ENCODE data around the gene TOM1L2.

Gene TOM1L2

DNA sequence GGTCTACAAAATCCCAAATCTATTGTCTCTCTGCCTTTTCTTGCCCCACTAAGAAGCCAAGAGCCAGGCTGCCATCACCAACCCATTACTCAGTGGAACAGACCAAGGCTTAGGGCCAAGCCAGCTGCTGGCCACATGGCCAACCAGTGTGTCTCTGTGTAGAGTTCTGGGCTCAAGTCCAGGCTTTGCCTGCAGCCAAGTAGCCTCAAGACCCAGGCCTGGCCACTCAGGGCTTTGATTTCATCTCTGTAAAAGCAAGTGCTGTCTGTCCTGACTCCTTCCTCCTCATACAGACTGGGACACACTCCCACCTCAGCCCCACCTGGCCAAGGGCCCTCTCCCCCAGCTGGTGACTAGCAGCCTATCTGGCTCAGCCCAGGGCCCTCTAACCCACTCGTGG lies 150.0 kb downstream of the TOM1L2 start:
- no peak overlapping the region for H3K9ac ChIP-seq (ENCODE audit: low read length)
- peak overlapping the region; percentile 46 for H3K27ac ChIP-seq (ENCODE audit: low read depth, low read length)
- no peaks in the 10 kb centered on the region for H3K27me3 ChIP-seq (ENCODE audit: control insufficient read depth in 1 of 2, insufficient read depth in 2 of 2, low read length in 2 of 2)
- H3K9me3 ChIP-seq (ENCODE audit: low read length) = no peaks in the 10 kb centered on the region
- peaks cover 16% of the 10 kb centered on the region for H3K36me3 ChIP-seq (ENCODE audit: insufficient read depth, low read length)
- peak overlapping the region in 1 of 2 donors; percentile 60 for H3K4me3 ChIP-seq (ENCODE audit: low read depth in 1 of 2, low read length in 2 of 2)
- H3K4me1 ChIP-seq (ENCODE audit: insufficient read depth, low read length) = peaks cover 70% of the 10 kb centered on the region

DNA sequence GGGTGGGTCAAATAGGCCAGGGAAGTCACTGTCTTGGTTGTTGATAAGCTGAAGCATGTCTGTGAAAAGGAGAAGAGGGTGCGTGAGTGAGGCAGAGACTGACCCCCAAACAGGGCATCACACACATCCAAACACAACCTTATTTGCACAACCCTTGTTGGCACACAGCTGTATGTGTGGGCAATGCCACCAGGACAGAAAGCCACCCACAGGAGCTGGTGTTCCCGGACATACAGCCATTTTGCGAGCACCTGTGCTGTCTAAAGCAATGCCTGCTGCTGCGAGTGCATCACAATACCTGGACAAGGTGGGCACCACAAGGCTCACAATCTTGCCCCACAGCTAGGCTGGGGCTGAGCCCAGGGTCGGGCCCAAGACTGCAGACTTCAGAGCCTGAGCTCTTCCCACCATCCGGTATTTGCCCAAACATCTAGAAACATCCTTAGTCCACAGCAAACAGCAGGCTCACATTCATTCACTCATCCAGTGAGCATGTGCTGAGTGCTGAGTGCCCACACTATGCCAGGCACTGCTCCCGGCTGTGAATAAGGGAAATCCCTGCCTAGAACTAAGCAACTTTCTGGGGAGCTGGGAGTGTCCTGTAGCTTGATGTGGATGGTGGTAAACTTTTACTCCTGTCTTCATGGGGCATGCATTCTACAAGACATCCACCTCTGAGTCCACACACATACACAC lies 151.6 kb downstream of the TOM1L2 start:
- no peak overlapping the region for H3K27ac ChIP-seq (ENCODE audit: low read depth, low read length)
- no peak overlapping the region for H3K4me3 ChIP-seq (ENCODE audit: low read depth in 1 of 2, low read length in 2 of 2)
- no peaks in the 10 kb centered on the region for H3K9me3 ChIP-seq (ENCODE audit: low read length)
- peaks cover 16% of the 10 kb centered on the region for H3K36me3 ChIP-seq (ENCODE audit: insufficient read depth, low read length)
- peaks cover 62% of the 10 kb centered on the region for H3K4me1 ChIP-seq (ENCODE audit: insufficient read depth, low read length)
- no peaks in the 10 kb centered on the region for H3K27me3 ChIP-seq (ENCODE audit: control insufficient read depth in 1 of 2, insufficient read depth in 2 of 2, low read length in 2 of 2)
- H3K9ac ChIP-seq (ENCODE audit: low read length) = no peak overlapping the region

DNA sequence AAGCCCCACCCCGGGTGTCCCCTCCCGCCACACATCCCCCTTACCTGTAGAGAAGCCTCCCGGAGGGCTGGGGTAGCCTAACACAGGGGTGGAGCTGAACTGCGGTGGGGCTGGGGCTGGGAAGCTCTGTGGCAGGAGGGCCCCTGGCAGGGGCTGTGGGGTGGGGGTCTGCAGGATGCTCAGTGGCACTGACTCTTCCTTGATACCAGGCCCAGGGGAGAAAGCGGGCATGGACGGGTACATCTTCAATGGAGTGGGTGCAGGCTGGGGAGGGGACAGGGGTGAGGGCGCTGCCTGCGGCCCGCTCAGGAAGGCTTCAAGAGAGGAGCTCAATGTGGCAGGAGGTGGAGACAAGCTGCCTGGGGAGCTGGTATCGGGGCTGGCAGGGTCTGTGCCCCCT lies 152.2 kb downstream of the TOM1L2 start:
- Histone ChIP-seq H3K27me3 (ENCODE audit: control insufficient read depth in 1 of 2, insufficient read depth in 2 of 2, low read length in 2 of 2) (no peaks in the 10 kb centered on the region), H3K36me3 (ENCODE audit: insufficient read depth, low read length) (peaks cover 16% of the 10 kb centered on the region), H3K27ac (ENCODE audit: low read depth, low read length) (no peak overlapping the region), H3K4me3 (ENCODE audit: low read depth in 1 of 2, low read length in 2 of 2) (no peak overlapping the region), H3K9me3 (ENCODE audit: low read length) (no peaks in the 10 kb centered on the region), H3K9ac (ENCODE audit: low read length) (no peak overlapping the region), H3K4me1 (ENCODE audit: insufficient read depth, low read length) (peaks cover 62% of the 10 kb centered on the region)

DNA sequence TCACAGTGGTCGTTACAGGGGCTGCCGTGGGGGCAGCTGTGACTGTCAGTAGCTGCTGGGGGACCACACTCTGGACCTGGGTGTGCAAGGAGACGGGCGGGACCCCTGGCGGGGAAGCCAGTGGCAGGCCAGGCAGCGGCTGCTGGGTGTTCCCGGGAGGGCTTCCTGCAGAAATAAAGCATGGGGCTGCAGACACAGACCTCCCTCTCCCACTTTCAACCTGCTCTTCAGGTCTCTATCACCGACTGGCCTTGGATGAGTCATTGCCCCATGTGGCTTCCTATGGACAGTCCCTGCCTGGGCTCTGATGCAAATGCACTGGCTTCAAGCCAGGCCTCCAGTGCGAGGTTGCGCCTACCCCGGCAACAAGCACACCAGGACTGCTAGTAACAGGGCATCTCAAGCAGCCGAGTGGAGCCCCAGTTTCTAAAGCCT lies 152.6 kb downstream of the TOM1L2 start:
- no peak overlapping the region for H3K27ac ChIP-seq (ENCODE audit: low read depth, low read length)
- H3K9me3 ChIP-seq (ENCODE audit: low read length) = no peaks in the 10 kb centered on the region
- no peak overlapping the region for H3K9ac ChIP-seq (ENCODE audit: low read length)
- no peak overlapping the region for H3K4me3 ChIP-seq (ENCODE audit: low read depth in 1 of 2, low read length in 2 of 2)
- no peaks in the 10 kb centered on the region for H3K27me3 ChIP-seq (ENCODE audit: control insufficient read depth in 1 of 2, insufficient read depth in 2 of 2, low read length in 2 of 2)
- peaks cover 16% of the 10 kb centered on the region for H3K36me3 ChIP-seq (ENCODE audit: insufficient read depth, low read length)
- H3K4me1 ChIP-seq (ENCODE audit: insufficient read depth, low read length) = peaks cover 57% of the 10 kb centered on the region

DNA sequence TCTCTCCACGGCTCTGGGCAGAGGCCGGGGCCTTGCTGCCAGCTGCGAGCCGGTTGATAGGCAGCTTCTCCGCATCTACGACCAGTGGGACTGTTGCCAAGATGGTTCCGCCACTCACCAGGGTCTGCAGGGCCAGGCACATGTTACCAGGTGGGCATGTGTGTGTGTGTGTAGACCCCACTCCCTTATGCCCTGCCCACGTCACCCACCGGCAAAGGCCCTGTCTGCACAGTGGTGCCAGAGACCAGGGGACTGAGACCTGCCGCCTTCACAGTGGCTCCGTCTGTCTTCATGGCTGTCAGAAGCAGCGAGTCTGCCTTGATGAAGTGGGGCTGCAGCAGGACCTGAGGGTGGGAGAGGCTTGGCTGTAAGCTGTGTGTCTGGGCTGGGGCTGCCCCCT lies 153.1 kb downstream of the TOM1L2 start:
- H3K9ac ChIP-seq (ENCODE audit: low read length) = no peak overlapping the region
- peaks cover 52% of the 10 kb centered on the region for H3K4me1 ChIP-seq (ENCODE audit: insufficient read depth, low read length)
- no peaks in the 10 kb centered on the region for H3K27me3 ChIP-seq (ENCODE audit: control insufficient read depth in 1 of 2, insufficient read depth in 2 of 2, low read length in 2 of 2)
- no peak overlapping the region for H3K4me3 ChIP-seq (ENCODE audit: low read depth in 1 of 2, low read length in 2 of 2)
- H3K9me3 ChIP-seq (ENCODE audit: low read length) = no peaks in the 10 kb centered on the region
- no peak overlapping the region for H3K27ac ChIP-seq (ENCODE audit: low read depth, low read length)
- peaks cover 16% of the 10 kb centered on the region for H3K36me3 ChIP-seq (ENCODE audit: insufficient read depth, low read length)

DNA sequence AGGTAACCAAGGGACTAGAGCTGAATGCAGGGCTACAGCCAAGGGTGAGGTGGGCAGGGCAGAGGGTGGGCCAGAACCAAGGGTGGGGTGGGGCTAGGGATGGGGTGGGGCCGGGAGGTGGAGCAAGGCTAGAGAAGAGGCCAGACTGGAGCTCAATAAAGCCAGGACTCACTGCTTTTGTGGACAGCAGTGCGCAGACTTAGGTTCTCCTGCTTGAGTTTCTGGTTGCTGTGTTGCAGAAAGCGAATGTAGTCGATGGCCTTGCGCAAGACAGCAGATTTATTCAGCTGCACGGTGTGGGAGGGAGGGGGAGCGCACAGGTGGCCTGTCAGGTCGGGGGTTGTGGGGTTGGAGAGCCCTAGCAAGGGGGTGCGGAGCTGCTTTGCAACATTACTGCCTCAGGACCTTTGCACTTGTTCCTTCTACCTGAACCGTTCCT lies 154.1 kb downstream of the TOM1L2 start:
- peaks cover 47% of the 10 kb centered on the region for H3K4me1 ChIP-seq (ENCODE audit: insufficient read depth, low read length)
- H3K36me3 ChIP-seq (ENCODE audit: insufficient read depth, low read length) = peaks cover 16% of the 10 kb centered on the region
- no peak overlapping the region for H3K9ac ChIP-seq (ENCODE audit: low read length)
- H3K9me3 ChIP-seq (ENCODE audit: low read length) = no peaks in the 10 kb centered on the region
- H3K4me3 ChIP-seq (ENCODE audit: low read depth in 1 of 2, low read length in 2 of 2) = no peak overlapping the region
- H3K27me3 ChIP-seq (ENCODE audit: control insufficient read depth in 1 of 2, insufficient read depth in 2 of 2, low read length in 2 of 2) = no peaks in the 10 kb centered on the region
- no peak overlapping the region for H3K27ac ChIP-seq (ENCODE audit: low read depth, low read length)

DNA sequence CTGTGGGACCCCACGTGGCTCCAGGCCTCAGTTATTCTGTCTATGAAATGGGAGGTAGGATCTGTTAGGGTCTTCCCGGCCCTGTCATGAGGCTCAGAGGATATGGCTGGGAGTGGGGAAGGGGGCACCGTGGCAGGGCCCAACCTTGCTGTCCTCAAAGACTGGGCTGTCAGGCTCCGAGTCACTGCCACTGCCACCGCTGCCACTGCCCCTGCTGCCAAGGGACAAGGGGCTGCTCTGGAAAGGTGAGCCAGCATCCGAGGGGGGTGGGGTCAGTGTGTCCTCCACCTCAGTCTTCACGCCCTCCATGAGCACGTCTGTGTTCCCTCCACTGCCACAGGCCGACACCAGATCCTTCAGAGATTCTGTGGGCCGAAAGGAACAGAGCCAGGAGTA lies 154.7 kb downstream of the TOM1L2 start:
- Histone ChIP-seq H3K4me3 (ENCODE audit: low read depth in 1 of 2, low read length in 2 of 2) (no peak overlapping the region), H3K9ac (ENCODE audit: low read length) (no peak overlapping the region), H3K4me1 (ENCODE audit: insufficient read depth, low read length) (peaks cover 45% of the 10 kb centered on the region), H3K27ac (ENCODE audit: low read depth, low read length) (no peak overlapping the region), H3K36me3 (ENCODE audit: insufficient read depth, low read length) (peaks cover 20% of the 10 kb centered on the region), H3K9me3 (ENCODE audit: low read length) (no peaks in the 10 kb centered on the region), H3K27me3 (ENCODE audit: control insufficient read depth in 1 of 2, insufficient read depth in 2 of 2, low read length in 2 of 2) (no peaks in the 10 kb centered on the region)

DNA sequence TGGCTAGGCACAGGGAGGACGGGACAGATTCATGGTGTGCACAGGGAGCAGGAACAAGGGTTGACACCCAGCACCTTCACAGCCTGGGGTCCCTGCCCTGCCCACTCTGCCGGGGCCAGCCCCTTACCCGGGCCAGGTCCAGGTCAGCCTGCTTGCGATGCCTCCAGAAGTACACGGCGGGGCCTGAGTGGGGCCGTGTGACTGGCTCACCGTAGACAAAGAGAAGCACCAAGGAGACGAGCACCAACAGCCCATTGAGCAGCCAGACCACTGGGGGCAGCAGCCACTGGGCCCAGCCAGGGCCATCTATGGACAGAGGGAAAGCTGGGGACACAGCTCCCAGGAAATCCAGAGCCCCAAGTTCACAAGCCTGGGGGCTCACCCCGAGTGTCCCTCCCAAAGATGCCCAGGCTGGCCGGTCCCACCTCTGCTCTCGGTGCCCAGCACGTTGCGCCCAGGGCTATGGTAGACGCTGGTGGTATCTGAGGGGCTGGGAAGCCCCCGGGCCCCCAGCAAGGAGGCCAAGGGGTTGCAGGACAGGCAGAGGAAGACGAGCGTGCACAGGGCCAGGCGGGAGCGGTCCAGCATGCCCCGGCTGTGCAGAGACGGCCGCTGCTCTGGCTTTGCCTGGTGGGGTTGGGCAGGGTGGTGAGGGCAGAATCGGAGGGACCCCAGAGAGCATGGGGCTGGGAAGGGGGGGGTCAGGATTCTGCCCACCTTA lies 155.2 kb downstream of the TOM1L2 start:
- Histone ChIP-seq H3K27ac (ENCODE audit: low read depth, low read length) (no peak overlapping the region), H3K9me3 (ENCODE audit: low read length) (no peaks in the 10 kb centered on the region), H3K4me3 (ENCODE audit: low read depth in 1 of 2, low read length in 2 of 2) (no peak overlapping the region), H3K27me3 (ENCODE audit: control insufficient read depth in 1 of 2, insufficient read depth in 2 of 2, low read length in 2 of 2) (no peaks in the 10 kb centered on the region), H3K36me3 (ENCODE audit: insufficient read depth, low read length) (peaks cover 20% of the 10 kb centered on the region), H3K9ac (ENCODE audit: low read length) (no peak overlapping the region), H3K4me1 (ENCODE audit: insufficient read depth, low read length) (peaks cover 45% of the 10 kb centered on the region)

DNA sequence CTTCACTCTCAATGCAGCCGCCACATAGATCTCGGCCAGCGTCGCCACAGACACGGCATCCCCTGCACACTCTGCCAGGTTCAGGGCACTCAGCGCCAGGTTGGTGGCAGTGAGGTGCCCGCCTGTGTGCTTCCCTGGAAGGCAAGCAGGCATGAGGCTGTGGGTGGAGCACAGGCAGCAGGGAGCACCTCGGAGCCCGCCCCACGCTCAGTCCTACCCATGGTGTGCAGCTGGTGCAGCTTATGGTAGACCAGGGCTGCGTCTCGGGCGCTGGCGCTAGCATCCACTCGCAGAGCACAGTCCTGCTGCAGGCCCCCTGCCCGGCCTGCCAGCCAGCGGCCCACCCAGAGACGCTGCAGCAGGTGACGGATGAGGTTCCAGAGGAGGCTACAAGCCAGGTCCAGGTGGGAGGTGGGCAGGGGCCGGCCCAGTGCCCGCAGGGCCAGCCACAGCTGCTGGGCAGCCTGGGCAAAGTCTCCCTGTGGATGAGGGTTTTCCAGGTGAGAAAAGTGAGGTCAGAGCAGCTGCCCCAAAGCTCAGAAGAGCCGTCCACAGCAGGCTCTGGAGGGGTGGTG lies 155.9 kb downstream of the TOM1L2 start:
- Histone ChIP-seq H3K27me3 (ENCODE audit: control insufficient read depth in 1 of 2, insufficient read depth in 2 of 2, low read length in 2 of 2) (no peaks in the 10 kb centered on the region), H3K4me3 (ENCODE audit: low read depth in 1 of 2, low read length in 2 of 2) (no peak overlapping the region), H3K36me3 (ENCODE audit: insufficient read depth, low read length) (peaks cover 20% of the 10 kb centered on the region), H3K27ac (ENCODE audit: low read depth, low read length) (no peak overlapping the region), H3K9ac (ENCODE audit: low read length) (no peak overlapping the region), H3K4me1 (ENCODE audit: insufficient read depth, low read length) (peaks cover 44% of the 10 kb centered on the region), H3K9me3 (ENCODE audit: low read length) (no peaks in the 10 kb centered on the region)

DNA sequence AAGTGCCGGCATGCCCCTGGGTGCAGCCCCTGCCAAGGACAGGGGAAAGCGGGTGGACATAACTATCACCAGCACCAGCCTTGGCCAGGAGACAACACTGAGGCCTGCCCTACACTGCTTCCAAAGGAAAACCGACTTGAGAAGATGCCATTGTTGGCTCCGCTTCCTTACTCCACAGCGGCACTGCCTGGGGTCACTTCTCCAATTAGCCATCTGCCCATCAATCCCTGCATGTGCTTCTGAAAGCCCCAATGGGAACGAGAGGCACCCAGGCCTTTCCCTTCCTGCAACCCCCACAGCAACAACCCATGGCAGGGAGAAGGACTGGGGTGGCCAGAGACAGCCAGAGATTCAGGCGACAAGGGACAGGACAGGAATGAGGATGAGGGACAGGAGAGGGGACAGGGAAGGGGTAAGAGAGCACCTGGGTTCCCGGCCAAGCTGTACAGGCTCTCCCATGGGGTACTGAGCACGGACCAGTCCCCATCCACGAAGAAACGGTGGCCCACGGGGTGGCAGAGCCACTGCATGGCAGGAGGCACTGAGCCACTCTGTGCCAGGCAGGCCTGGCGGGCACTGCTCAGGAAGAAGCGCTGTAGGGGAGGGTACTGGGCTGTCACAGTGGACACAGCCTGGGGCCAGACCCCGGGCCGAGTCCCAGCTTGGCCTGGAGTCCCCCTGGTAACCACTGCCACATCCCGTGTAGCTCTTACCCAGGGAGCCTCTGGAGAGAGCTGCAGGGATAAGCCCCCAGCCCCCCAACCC lies 156.6 kb downstream of the TOM1L2 start:
- no peaks in the 10 kb centered on the region for H3K27me3 ChIP-seq (ENCODE audit: control insufficient read depth in 1 of 2, insufficient read depth in 2 of 2, low read length in 2 of 2)
- H3K9me3 ChIP-seq (ENCODE audit: low read length) = no peaks in the 10 kb centered on the region
- H3K27ac ChIP-seq (ENCODE audit: low read depth, low read length) = no peak overlapping the region
- H3K36me3 ChIP-seq (ENCODE audit: insufficient read depth, low read length) = peaks cover 20% of the 10 kb centered on the region
- H3K9ac ChIP-seq (ENCODE audit: low read length) = no peak overlapping the region
- no peak overlapping the region for H3K4me3 ChIP-seq (ENCODE audit: low read depth in 1 of 2, low read length in 2 of 2)
- peaks cover 37% of the 10 kb centered on the region for H3K4me1 ChIP-seq (ENCODE audit: insufficient read depth, low read length)

DNA sequence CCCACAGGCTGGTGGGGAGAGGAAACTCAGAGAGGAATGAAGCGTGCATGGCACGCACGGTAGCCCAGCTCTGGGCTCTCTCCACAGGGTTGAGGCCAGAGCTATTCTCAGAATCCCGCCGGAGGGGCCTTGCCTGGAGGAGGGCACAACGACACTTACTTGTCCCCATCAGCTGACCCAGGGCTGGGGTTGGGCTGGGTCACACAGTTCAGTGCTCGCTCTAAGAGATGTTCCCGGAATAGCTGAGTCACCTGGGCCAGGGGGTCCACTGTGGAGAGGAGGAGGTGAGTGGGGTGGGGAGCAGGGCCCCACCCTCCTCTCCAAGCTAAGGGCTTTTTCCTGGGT lies 157.2 kb downstream of the TOM1L2 start:
- H3K9ac ChIP-seq (ENCODE audit: low read length) = no peak overlapping the region
- H3K4me1 ChIP-seq (ENCODE audit: insufficient read depth, low read length) = peaks cover 32% of the 10 kb centered on the region
- peaks cover 20% of the 10 kb centered on the region for H3K36me3 ChIP-seq (ENCODE audit: insufficient read depth, low read length)
- H3K27ac ChIP-seq (ENCODE audit: low read depth, low read length) = no peak overlapping the region
- no peaks in the 10 kb centered on the region for H3K9me3 ChIP-seq (ENCODE audit: low read length)
- no peak overlapping the region for H3K4me3 ChIP-seq (ENCODE audit: low read depth in 1 of 2, low read length in 2 of 2)
- no peaks in the 10 kb centered on the region for H3K27me3 ChIP-seq (ENCODE audit: control insufficient read depth in 1 of 2, insufficient read depth in 2 of 2, low read length in 2 of 2)

Data from muscle layer of colon (tissue), 2 donors.